Astrocyte (in vitro differentiated cells and primary cell): ENCODE data around the gene PIMREG.

Source experiments
- EZH2 ChIP-seq: IDR thresholded peaks from 2 replicates; pipeline ENCODE4 v1.6.1; 2012; ENCODE audit warnings: mild to moderate bottlenecking, low read length, inconsistent platforms; ENCODE audit not compliant: insufficient read depth
- TF ChIP-seq, protein P1 (sequence below): IDR thresholded peaks from 2 replicates; pipeline ENCODE4 v1.5.1; 2011; ENCODE audit warnings: low read depth, mild to moderate bottlenecking, inconsistent platforms, low read length, moderate library complexity; ENCODE audit not compliant: insufficient read depth

DNA sequence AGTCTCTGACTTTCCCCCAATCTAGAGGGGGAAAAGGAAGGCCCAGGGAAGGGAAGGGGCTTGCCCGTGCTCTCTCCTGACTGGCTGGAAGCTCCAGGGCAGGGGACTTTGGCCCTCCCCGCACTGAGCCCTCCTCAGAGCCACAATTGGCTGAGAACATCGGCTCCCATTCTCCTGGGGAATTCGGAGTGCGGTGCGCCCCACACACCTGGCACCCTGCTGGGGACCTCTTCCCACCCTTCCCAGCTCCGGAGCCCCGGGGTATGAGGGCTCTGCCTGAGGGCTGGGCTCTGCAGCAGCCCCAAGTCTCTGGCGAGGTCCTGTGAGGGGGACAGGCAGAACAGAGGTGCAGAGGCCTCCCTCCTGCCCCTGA, 36.0 kb downstream of the PIMREG start:
- TF ChIP-seq, protein P1, sequence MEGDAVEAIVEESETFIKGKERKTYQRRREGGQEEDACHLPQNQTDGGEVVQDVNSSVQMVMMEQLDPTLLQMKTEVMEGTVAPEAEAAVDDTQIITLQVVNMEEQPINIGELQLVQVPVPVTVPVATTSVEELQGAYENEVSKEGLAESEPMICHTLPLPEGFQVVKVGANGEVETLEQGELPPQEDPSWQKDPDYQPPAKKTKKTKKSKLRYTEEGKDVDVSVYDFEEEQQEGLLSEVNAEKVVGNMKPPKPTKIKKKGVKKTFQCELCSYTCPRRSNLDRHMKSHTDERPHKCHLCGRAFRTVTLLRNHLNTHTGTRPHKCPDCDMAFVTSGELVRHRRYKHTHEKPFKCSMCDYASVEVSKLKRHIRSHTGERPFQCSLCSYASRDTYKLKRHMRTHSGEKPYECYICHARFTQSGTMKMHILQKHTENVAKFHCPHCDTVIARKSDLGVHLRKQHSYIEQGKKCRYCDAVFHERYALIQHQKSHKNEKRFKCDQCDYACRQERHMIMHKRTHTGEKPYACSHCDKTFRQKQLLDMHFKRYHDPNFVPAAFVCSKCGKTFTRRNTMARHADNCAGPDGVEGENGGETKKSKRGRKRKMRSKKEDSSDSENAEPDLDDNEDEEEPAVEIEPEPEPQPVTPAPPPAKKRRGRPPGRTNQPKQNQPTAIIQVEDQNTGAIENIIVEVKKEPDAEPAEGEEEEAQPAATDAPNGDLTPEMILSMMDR: no peak
- no peak for TF ChIP-seq EZH2
